HEK293 (cell line): ENCODE data around the gene HLA-A.

Experiments
- HOXA7 ChIP-seq: sonication (generic); formaldehyde crosslinking; IDR thresholded peaks from 2 replicates; pipeline ENCODE4 v1.8.1; 2022; ENCODE audit warnings: missing genetic modification reagents, borderline replicate concordance
- MYNN ChIP-seq: fragments of 450-650 bp; formaldehyde crosslinking; IDR thresholded peaks from 2 replicates; pipeline ENCODE4 v1.5.1; 2016; ENCODE audit warnings: missing biosample characterization, missing genetic modification characterization, borderline replicate concordance
- SALL2 ChIP-seq: fragments of 450-650 bp; formaldehyde crosslinking; IDR thresholded peaks from 2 replicates; pipeline ENCODE4 v1.5.0; 2017; ENCODE audit warnings: missing biosample characterization, mild to moderate bottlenecking, missing genetic modification characterization, borderline replicate concordance
- ZBTB21 ChIP-seq: fragments of 450-650 bp; formaldehyde crosslinking; IDR thresholded peaks from 2 replicates; pipeline ENCODE4 v1.5.1; 2017; ENCODE audit warnings: missing biosample characterization, missing genetic modification characterization
- ZNF155 ChIP-seq: fragments of 450-650 bp; formaldehyde crosslinking; IDR thresholded peaks from 2 replicates; pipeline ENCODE4 v1.5.1; 2016; ENCODE audit warnings: missing biosample characterization, missing genetic modification characterization
- ZNF404 ChIP-seq: fragments of 450-650 bp; formaldehyde crosslinking; IDR thresholded peaks from 2 replicates; pipeline ENCODE4 v1.5.1; 2017; ENCODE audit warnings: missing biosample characterization, missing genetic modification characterization
- TF ChIP-seq, protein P1 (sequence below): fragments of 450-650 bp; formaldehyde crosslinking; IDR thresholded peaks from 2 replicates; pipeline ENCODE4 v1.5.1; 2016; ENCODE audit warnings: missing biosample characterization, missing genetic modification characterization
- TF ChIP-seq, protein P2 (sequence below): fragments of 450-650 bp; IDR thresholded peaks from 2 replicates; pipeline ENCODE4 v1.5.1; 2018; ENCODE audit warnings: missing biosample characterization, missing genetic modification characterization
- TF ChIP-seq, protein P3 (sequence below): fragments of 450-650 bp; formaldehyde crosslinking; optimal IDR thresholded peaks from 2 replicates; pipeline ENCODE3; 2016; ENCODE audit warnings: missing biosample characterization, mild to moderate bottlenecking, missing genetic modification characterization

DNA sequence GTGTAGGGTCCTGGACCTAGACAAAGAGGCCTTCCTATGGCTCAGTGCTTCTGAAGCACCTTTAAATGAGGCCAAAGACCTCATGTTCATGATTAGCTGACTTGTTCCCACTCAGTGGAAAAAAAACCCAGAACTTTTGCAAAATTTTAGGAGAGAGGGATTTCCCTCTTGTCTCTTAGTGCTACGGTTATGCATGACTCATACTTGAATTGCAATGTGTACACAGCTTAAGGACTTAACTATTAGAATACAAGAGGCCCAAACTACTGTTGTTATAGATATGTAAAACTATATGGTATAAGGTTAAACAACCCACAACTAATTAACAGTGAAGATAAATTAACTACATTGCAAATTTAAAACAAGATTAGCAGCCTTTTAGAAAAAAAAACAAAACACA, 32.3 kb upstream of the HLA-A start:
- TF ChIP-seq SALL2 (tag by site-specific recombination), result no peak
- TF ChIP-seq HOXA7 (CRISPR knock-in tag), result no peak
- TF ChIP-seq MYNN (tag by site-specific recombination), result no peak
- TF ChIP-seq, protein P1, sequence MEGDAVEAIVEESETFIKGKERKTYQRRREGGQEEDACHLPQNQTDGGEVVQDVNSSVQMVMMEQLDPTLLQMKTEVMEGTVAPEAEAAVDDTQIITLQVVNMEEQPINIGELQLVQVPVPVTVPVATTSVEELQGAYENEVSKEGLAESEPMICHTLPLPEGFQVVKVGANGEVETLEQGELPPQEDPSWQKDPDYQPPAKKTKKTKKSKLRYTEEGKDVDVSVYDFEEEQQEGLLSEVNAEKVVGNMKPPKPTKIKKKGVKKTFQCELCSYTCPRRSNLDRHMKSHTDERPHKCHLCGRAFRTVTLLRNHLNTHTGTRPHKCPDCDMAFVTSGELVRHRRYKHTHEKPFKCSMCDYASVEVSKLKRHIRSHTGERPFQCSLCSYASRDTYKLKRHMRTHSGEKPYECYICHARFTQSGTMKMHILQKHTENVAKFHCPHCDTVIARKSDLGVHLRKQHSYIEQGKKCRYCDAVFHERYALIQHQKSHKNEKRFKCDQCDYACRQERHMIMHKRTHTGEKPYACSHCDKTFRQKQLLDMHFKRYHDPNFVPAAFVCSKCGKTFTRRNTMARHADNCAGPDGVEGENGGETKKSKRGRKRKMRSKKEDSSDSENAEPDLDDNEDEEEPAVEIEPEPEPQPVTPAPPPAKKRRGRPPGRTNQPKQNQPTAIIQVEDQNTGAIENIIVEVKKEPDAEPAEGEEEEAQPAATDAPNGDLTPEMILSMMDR (tag by site-specific recombination), result no peak
- TF ChIP-seq ZBTB21, result no peak
- TF ChIP-seq ZNF404 (tag by site-specific recombination), result no peak
- TF ChIP-seq, protein P2, sequence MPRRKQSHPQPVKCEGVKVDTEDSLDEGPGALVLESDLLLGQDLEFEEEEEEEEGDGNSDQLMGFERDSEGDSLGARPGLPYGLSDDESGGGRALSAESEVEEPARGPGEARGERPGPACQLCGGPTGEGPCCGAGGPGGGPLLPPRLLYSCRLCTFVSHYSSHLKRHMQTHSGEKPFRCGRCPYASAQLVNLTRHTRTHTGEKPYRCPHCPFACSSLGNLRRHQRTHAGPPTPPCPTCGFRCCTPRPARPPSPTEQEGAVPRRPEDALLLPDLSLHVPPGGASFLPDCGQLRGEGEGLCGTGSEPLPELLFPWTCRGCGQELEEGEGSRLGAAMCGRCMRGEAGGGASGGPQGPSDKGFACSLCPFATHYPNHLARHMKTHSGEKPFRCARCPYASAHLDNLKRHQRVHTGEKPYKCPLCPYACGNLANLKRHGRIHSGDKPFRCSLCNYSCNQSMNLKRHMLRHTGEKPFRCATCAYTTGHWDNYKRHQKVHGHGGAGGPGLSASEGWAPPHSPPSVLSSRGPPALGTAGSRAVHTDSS (tag by site-specific recombination), result no peak
- no peak for TF ChIP-seq ZNF155 (tag by site-specific recombination)
- TF ChIP-seq, protein P3, sequence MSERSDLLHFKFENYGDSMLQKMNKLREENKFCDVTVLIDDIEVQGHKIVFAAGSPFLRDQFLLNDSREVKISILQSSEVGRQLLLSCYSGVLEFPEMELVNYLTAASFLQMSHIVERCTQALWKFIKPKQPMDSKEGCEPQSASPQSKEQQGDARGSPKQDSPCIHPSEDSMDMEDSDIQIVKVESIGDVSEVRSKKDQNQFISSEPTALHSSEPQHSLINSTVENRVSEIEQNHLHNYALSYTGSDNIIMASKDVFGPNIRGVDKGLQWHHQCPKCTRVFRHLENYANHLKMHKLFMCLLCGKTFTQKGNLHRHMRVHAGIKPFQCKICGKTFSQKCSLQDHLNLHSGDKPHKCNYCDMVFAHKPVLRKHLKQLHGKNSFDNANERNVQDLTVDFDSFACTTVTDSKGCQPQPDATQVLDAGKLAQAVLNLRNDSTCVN (tag by site-specific recombination), result no peak
